Tibial nerve (tissue), 4 donors: ENCODE measurements around the gene METRN.

Experiments
- EP300 ChIP-seq, 2 donors: sonication (generic); formaldehyde crosslinking; IDR thresholded peaks; one replicate each; pipeline ENCODE4 v1.6.1; 2017; ENCODE audit warnings: antibody characterized with exemption in 2 of 2, mild to moderate bottlenecking in 1 of 2
- POLR2A ChIP-seq, 2 donors: fragments of 450-650 bp; IDR thresholded peaks; one replicate each; pipeline ENCODE4 v1.6.1; 2017; ENCODE audit warnings: antibody characterized with exemption in 2 of 2, mild to moderate bottlenecking in 2 of 2, moderate library complexity in 2 of 2
- TF ChIP-seq, protein P1 (sequence below), 5 experiments: fragments of 200-600 bp in 3 of 5; fragments of 450-650 bp in 2 of 5; sonication (generic) in 3 of 5; IDR thresholded peaks; one replicate each; pipeline ENCODE4 v1.5.1; 2016 to 2019; ENCODE audit warnings: antibody characterized with exemption in 5 of 5, mild to moderate bottlenecking in 3 of 5, moderate library complexity in 2 of 5

DNA sequence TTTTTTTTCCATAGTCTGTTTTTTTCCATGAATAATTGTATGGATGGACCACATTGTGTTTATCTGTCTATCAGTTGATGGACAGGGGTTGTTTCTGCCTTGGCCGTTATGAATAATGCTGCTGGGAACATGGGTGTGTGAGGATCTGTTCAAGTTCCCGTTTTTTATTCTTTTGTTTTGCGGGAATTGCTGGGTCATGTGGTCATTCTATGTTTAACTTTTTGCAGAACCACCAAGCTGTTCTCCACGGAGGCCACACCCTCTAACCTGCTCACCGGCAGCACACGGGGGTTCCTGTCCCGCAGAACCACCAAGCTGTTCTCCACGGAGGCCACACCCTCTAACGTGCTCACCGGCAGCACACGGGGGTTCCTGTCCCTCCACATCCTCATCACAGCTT is 39.7 kb downstream of the METRN start:
- TF ChIP-seq, protein P1, sequence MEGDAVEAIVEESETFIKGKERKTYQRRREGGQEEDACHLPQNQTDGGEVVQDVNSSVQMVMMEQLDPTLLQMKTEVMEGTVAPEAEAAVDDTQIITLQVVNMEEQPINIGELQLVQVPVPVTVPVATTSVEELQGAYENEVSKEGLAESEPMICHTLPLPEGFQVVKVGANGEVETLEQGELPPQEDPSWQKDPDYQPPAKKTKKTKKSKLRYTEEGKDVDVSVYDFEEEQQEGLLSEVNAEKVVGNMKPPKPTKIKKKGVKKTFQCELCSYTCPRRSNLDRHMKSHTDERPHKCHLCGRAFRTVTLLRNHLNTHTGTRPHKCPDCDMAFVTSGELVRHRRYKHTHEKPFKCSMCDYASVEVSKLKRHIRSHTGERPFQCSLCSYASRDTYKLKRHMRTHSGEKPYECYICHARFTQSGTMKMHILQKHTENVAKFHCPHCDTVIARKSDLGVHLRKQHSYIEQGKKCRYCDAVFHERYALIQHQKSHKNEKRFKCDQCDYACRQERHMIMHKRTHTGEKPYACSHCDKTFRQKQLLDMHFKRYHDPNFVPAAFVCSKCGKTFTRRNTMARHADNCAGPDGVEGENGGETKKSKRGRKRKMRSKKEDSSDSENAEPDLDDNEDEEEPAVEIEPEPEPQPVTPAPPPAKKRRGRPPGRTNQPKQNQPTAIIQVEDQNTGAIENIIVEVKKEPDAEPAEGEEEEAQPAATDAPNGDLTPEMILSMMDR (IDR thresholded peaks at IDR 0.05), result no peak
- TF ChIP-seq POLR2A (IDR thresholded peaks at IDR 0.05) (no peak), EP300 (IDR thresholded peaks at IDR 0.05) (no peak)
